DOHH2 (cell line): Measurements from ENCODE around the gene BRCA2.
A peak's percentile ranks its signal among the peaks of the same experiment; 100 is the strongest.

ENCODE experiments used
- H3F3A ChIP-seq: fragments of 200-600 bp; sonication (generic), shearing (Covaris generic); 2 replicates; pipeline ENCODE4 v1.6.0; 2016; ENCODE audit warnings: antibody characterized with exemption, mild to moderate bottlenecking; ENCODE audit not compliant: control insufficient read depth, insufficient read depth
- H3K27ac ChIP-seq: fragments of 200-600 bp; sonication (generic); 2 replicates; pipeline ENCODE4 v1.5.1; 2014; ENCODE audit warnings: low read depth, mild to moderate bottlenecking, low read length, moderate library complexity
- H3K27me3 ChIP-seq: fragments of 200-600 bp; sonication (generic); 2 replicates; pipeline ENCODE4 v1.6.1; 2014; ENCODE audit warnings: mild to moderate bottlenecking, low read length, mixed read lengths; ENCODE audit not compliant: control insufficient read depth
- H3K36me3 ChIP-seq: fragments of 200-600 bp; sonication (generic); 2 replicates; pipeline ENCODE4 v1.6.1; 2014; ENCODE audit warnings: mild to moderate bottlenecking, low read length, moderate library complexity, mixed read lengths; ENCODE audit not compliant: control insufficient read depth
- H3K4me1 ChIP-seq: fragments of 200-600 bp; sonication (generic); 2 replicates; pipeline ENCODE4 v1.6.1; 2014; ENCODE audit warnings: mild to moderate bottlenecking, low read length, mixed read lengths; ENCODE audit not compliant: control insufficient read depth
- H3K4me2 ChIP-seq: fragments of 200-600 bp; sonication (generic); 2 replicates; pipeline ENCODE4 v1.6.0; 2014; ENCODE audit warnings: mild to moderate bottlenecking, low read length, moderate library complexity
- H3K4me3 ChIP-seq: fragments of 200-600 bp; sonication (generic); 2 replicates; pipeline ENCODE4 v1.5.1; 2014; ENCODE audit warnings: mild to moderate bottlenecking, low read length, mixed read lengths
- H3K79me2 ChIP-seq: fragments of 200-600 bp; sonication (generic); 2 replicates; pipeline ENCODE4 v1.6.1; 2014; ENCODE audit warnings: mild to moderate bottlenecking, low read length, mixed read lengths; ENCODE audit not compliant: control insufficient read depth
- H3K9me2 ChIP-seq: fragments of 200-600 bp; sonication (generic); replicated peaks from 2 replicates; pipeline ENCODE4 v1.6.1; 2014; ENCODE audit warnings: mild to moderate bottlenecking, low read length, mixed read lengths; ENCODE audit not compliant: control insufficient read depth
- H3K9me3 ChIP-seq: fragments of 200-600 bp; sonication (generic); 2 replicates; pipeline ENCODE4 v1.6.1; 2014; ENCODE audit warnings: antibody characterized with exemption, low read length, mixed read lengths; ENCODE audit not compliant: control insufficient read depth, insufficient read depth
- H4K20me1 ChIP-seq: fragments of 200-600 bp; sonication (generic); 2 replicates; pipeline ENCODE4 v1.6.0; 2014; ENCODE audit warnings: low read depth, mild to moderate bottlenecking, antibody characterized with exemption, low read length, moderate library complexity; ENCODE audit not compliant: control insufficient read depth, insufficient read depth
- CTCF ChIP-seq: fragments of 200-600 bp; sonication (generic); IDR thresholded peaks from one replicate; pipeline ENCODE4 v1.5.1; 2014; ENCODE audit warnings: antibody characterized with exemption, mild to moderate bottlenecking, low read depth, low read length; ENCODE audit not compliant: poor library complexity, severe bottlenecking
- EZH2phosphoT487 ChIP-seq: fragments of 200-600 bp; sonication (generic); IDR thresholded peaks from 2 replicates; pipeline ENCODE4 v1.6.1; 2017; ENCODE audit warnings: borderline replicate concordance, mild to moderate bottlenecking, antibody characterized with exemption, low read length, moderate library complexity, mixed read lengths

BRCA2 gene

DNA sequence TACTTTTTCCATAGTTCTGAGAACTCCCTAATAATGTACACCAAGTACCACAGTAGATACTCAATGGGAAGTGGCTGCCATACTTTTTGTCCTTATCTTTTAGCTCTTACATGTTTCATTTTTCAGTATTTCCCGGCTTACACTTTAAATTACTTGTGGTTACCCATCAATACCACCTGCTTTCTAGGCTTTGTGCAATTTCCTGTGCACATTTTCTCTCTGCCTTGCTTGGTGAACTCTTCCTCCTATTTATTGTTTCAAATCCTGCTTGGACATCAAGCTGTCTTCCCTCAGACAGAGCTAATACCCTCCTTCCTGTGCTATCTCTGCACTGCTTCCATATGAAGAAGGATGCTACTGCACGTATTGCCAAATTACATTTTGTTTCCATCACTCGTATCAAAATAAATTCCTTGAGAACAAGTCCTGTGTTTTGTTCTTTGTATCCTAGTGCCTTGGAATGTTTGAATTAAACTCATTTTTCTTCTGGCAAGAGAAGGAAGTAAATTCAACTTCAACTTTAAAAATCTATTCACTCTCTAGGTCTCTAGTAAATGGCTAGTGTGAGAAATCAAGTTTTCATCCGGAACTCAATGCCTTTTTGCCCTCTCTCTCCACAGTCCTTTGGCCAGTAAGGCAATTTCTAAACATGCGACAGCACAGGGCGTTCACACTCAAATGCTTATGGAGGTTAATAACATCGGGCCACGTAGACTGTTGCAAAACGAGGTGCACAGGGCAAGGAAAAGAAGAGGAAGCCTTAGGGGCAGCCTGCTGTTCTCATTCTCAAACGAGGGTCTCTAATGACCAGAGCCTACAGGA lies 5.8 kb upstream of the BRCA2 start:
- H4K20me1 ChIP-seq, result no peaks in the 10 kb centered on the region
- no peak overlapping the region for H3K27ac ChIP-seq
- H3K9me2 ChIP-seq, result no peaks in the 10 kb centered on the region
- peaks cover 19% of the 10 kb centered on the region for H3K4me1 ChIP-seq
- H3K4me3 ChIP-seq, result peak overlapping the region; percentile 26
- no peaks in the 10 kb centered on the region for H3K27me3 ChIP-seq
- H3K9me3 ChIP-seq, result no peaks in the 10 kb centered on the region
- TF ChIP-seq CTCF, result no peak
- no peak for TF ChIP-seq EZH2phosphoT487
- H3K4me2 ChIP-seq, result peak overlapping the region; percentile 44
- H3K79me2 ChIP-seq, result no peaks in the 10 kb centered on the region
- H3F3A ChIP-seq, result peaks cover 3% of the 10 kb centered on the region; the same call in 1 of the 2 replicates
- no peaks in the 10 kb centered on the region for H3K36me3 ChIP-seq

- peak overlapping the region; percentile 26 for H3K4me3 ChIP-seq
- no peaks in the 10 kb centered on the region for H3K9me3 ChIP-seq
- peak overlapping the region; percentile 44 for H3K4me2 ChIP-seq
- peaks cover 5% of the 10 kb centered on the region; the same call in 1 of the 2 replicates for H3K79me2 ChIP-seq
- no peak overlapping the region for H3K27ac ChIP-seq
- TF ChIP-seq CTCF, result peak; percentile 81
- TF ChIP-seq EZH2phosphoT487, result no peak
- H3K9me2 ChIP-seq, result no peaks in the 10 kb centered on the region
- H3K27me3 ChIP-seq, result no peaks in the 10 kb centered on the region
- H3K36me3 ChIP-seq, result no peaks in the 10 kb centered on the region
- H3F3A ChIP-seq, result peaks cover 3% of the 10 kb centered on the region; the same call in 1 of the 2 replicates
- H3K4me1 ChIP-seq, result peaks cover 25% of the 10 kb centered on the region
- H4K20me1 ChIP-seq, result no peaks in the 10 kb centered on the region
Measured at GRCh38 chr13:32310134-32310706, 5.1 kb upstream of the BRCA2 start.

DNA sequence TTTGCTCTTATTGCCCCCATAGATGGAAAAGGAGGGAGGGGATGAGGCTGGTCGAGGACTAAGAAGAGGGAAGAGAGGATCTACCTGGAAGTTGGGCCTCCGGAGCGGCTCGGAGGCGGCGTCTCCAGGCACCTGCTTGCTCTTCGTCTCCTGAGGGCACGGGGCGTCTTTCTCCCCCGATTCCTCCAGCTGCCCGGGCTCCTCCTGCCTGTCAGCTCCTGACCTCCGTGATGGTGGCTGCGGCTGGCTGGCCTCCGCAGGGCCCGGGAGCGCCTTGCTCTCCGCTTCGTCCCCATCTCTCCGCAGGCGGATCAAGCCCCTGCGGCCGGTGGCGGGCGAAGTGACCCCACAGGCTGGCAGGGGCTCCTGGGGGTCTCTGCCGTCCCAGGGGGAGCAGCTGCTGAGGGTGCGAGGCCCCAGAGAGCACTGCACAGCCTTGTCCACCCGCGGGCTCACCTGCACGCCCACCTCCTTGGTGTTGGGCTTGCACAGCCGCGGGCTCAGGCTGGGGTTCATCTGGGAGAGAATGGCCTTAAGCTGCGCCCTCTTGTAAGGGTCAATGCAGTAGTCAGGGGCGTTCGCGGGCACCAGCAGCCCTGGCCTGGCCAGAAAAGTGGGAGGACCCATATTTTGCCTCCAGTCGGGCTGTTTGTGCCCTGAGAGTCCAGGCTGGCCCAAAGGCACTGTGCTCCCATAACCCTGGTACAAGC lies 4.0 kb upstream of the BRCA2 start:
- H4K20me1 ChIP-seq, result no peaks in the 10 kb centered on the region
- H3K79me2 ChIP-seq, result peaks cover 15% of the 10 kb centered on the region
- H3K27me3 ChIP-seq, result no peaks in the 10 kb centered on the region
- TF ChIP-seq CTCF (no peak), EZH2phosphoT487 (no peak)
- no peak overlapping the region for H3K27ac ChIP-seq
- H3K9me3 ChIP-seq, result no peaks in the 10 kb centered on the region
- peaks cover 6% of the 10 kb centered on the region for H3K36me3 ChIP-seq
- no peaks in the 10 kb centered on the region for H3K9me2 ChIP-seq
- H3K4me3 ChIP-seq, result no peak overlapping the region
- peaks cover 28% of the 10 kb centered on the region for H3K4me1 ChIP-seq
- peaks cover 3% of the 10 kb centered on the region; the same call in 1 of the 2 replicates for H3F3A ChIP-seq
- no peak overlapping the region for H3K4me2 ChIP-seq
